CD4-positive, alpha-beta T cell (primary cell): ENCODE results near the gene GRIN2B. TPM values are rescaled to one million over a fixed set of nuclear protein-coding genes. Genes with fewer than 3 reads are reported as not detected.

Source experiments
- ATAC-seq: fragments of 200-7000 bp; cut with Tn5 transposase; one replicate; pipeline ENCODE4 v1.10.0; 2022; ENCODE audit warnings: mild to moderate bottlenecking; ENCODE audit not compliant: poor library complexity
- CTCF ChIA-PET: fragments of 350-600 bp; sonication (Branson Sonifier 250); formaldehyde crosslinking; loops from one replicate; lab custom pipeline; 2021; ENCODE audit warnings: antibody characterized with exemption, inconsistent platforms; lab: Charles Lee
- POLR2A ChIA-PET: fragments of 350-600 bp; sonication (Branson Sonifier 250); formaldehyde crosslinking; loops from one replicate; lab custom pipeline; 2021; ENCODE audit warnings: antibody characterized with exemption, inconsistent platforms; lab: Charles Lee
- DNase-seq, 14 experiments: peaks; one replicate each; pipeline ENCODE4 v3.0.0-alpha.2; 2013 to 2020; ENCODE audit warnings: mixed read lengths in 2 of 14
- H3K27ac ChIP-seq, 2 donors: one replicate each; pipeline versions ENCODE4 v1.5.1 to v1.7.0; 2013; ENCODE audit warnings: low read length in 2 of 2, low read depth in 1 of 2, mild to moderate bottlenecking in 1 of 2
- H3K27me3 ChIP-seq, 2 experiments: 1 replicate in 1 of 2; 2 replicates in 1 of 2; pipeline versions ENCODE4 v1.6.1 to v1.7.0; 2013; ENCODE audit warnings: low read length in 2 of 2, control low read depth in 1 of 2, mild to moderate bottlenecking in 1 of 2, moderate library complexity in 1 of 2; ENCODE audit not compliant: insufficient read depth in 2 of 2, control insufficient read depth in 1 of 2
- H3K36me3 ChIP-seq: one replicate; pipeline ENCODE4 v1.6.1; 2013; ENCODE audit warnings: low read length, control low read depth; ENCODE audit not compliant: insufficient read depth
- H3K4me1 ChIP-seq: one replicate; pipeline ENCODE4 v1.6.1; 2013; ENCODE audit warnings: low read length, control low read depth; ENCODE audit not compliant: insufficient read depth
- H3K4me3 ChIP-seq: one replicate; pipeline ENCODE4 v1.5.1; 2013; ENCODE audit warnings: mild to moderate bottlenecking, low read length, moderate library complexity
- H3K9me3 ChIP-seq, 2 experiments: 1 replicate in 1 of 2; 2 replicates in 1 of 2; pipeline versions ENCODE4 v1.6.1 to v1.7.0; 2013; ENCODE audit warnings: low read length in 2 of 2, mild to moderate bottlenecking in 2 of 2, control low read depth in 1 of 2, moderate library complexity in 1 of 2; ENCODE audit not compliant: control insufficient read depth in 1 of 2, insufficient read depth in 1 of 2
- H3K27ac Mint-ChIP-seq: one replicate; pipeline ENCODE4 v1.8.0; 2020; ENCODE audit warnings: mixed read lengths
- H3K27me3 Mint-ChIP-seq: one replicate; pipeline ENCODE4 v1.8.0; 2021; ENCODE audit warnings: mixed read lengths
- H3K36me3 Mint-ChIP-seq: one replicate; pipeline ENCODE4 v1.8.0; 2021; ENCODE audit warnings: low read depth, mixed read lengths
- H3K4me1 Mint-ChIP-seq: one replicate; pipeline ENCODE4 v1.8.0; 2021; ENCODE audit warnings: low read depth, mixed read lengths
- H3K4me3 Mint-ChIP-seq: one replicate; pipeline ENCODE4 v1.8.0; 2020; ENCODE audit warnings: mild to moderate bottlenecking, mixed read lengths
- H3K9me3 Mint-ChIP-seq: one replicate; pipeline ENCODE4 v1.8.0; 2020; ENCODE audit warnings: mixed read lengths
- CTCF ChIP-seq: fragments of 200-600 bp; IDR thresholded peaks from one replicate; pipeline ENCODE4 v1.8.0; 2022; ENCODE audit warnings: antibody characterized with exemption, mild to moderate bottlenecking
- intact Hi-C, 2 experiments: fragments of 100-400 bp; cut with DNase I in 1 of 2; cut with micrococcal nuclease in 1 of 2; formaldehyde crosslinking; loops; one replicate each; pipeline versions ENCODE4 v1.15.1 to v1.9.0; 2023 to 2025; cut with DNase I, micrococcal nuclease
- total RNA-seq, 174 experiments: library from RNA in 2 of 174; stranded (reverse) in 2 of 174; gene quantifications; one replicate each; pipeline ENCODE4 v1.2.3 and lab custom pipeline; 2021 to 2026

The GRIN2B gene
- total RNA-seq, 2 experiments from 2014 or later: not detected

DNA sequence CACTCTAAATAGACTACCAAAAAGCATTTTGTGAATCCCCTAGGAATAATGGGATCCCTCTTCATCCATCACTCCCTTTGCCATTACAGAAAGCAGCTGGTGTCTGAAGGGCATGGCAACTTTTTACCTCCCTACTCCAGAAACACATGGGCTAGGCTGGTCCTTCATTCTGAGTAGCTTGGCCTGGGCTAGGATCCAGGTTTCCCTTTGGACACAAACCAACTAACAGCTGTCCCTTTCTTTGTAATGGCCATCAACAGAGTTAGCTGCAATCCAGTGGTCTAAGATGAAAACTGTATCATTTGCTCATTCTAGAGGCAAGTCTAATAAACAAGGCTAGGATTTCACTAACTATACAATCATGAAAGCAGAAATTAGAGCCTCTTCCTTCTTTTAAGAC lies 7.4 kb downstream of the GRIN2B start:
- no peak for TF ChIP-seq CTCF
- Mint-ChIP-seq H3K27me3 (peaks cover 35% of the 10 kb centered on the region), H3K4me3 (no peak overlapping the region), H3K9me3 (no peaks in the 10 kb centered on the region), H3K27ac (no peak overlapping the region), H3K4me1 (no peaks in the 10 kb centered on the region), H3K36me3 (no peaks in the 10 kb centered on the region)
- no peak overlapping the region for H3K4me3 ChIP-seq
- ChIA-PET POLR2A (no interaction called here), CTCF (no interaction called here)
- intact Hi-C loops: no loop called here
- no peaks in the 10 kb centered on the region for H3K4me1 ChIP-seq
- H3K9me3 ChIP-seq: no peaks in the 10 kb centered on the region
- H3K27ac ChIP-seq: no peak overlapping the region
- ATAC-seq (no peak), DNase-seq (no peak)
- no peaks in the 10 kb centered on the region for H3K36me3 ChIP-seq
- H3K27me3 ChIP-seq: peaks cover 13 to 16% of the 10 kb centered on the region in 2 experiments

- intact Hi-C loops: no loop called here
- H3K27ac Mint-ChIP-seq: no peak overlapping the region
- H3K27me3 ChIP-seq: no peaks in the 10 kb centered on the region
- DNase-seq (no peak), ATAC-seq (no peak)
- no peaks in the 10 kb centered on the region for H3K4me1 Mint-ChIP-seq
- CTCF ChIA-PET: no interaction called here
- POLR2A ChIA-PET: no interaction called here
- no peak overlapping the region for H3K4me3 ChIP-seq
- H3K27ac ChIP-seq: no peak overlapping the region
- TF ChIP-seq CTCF: no peak
- no peaks in the 10 kb centered on the region for H3K9me3 ChIP-seq
- no peaks in the 10 kb centered on the region for H3K4me1 ChIP-seq
- H3K36me3 ChIP-seq: no peaks in the 10 kb centered on the region
- no peak overlapping the region for H3K4me3 Mint-ChIP-seq
- no peaks in the 10 kb centered on the region for H3K36me3 Mint-ChIP-seq
- H3K27me3 Mint-ChIP-seq: peaks cover 10% of the 10 kb centered on the region
- H3K9me3 Mint-ChIP-seq: no peaks in the 10 kb centered on the region
Observed at GRCh38 chr12:13970803-13971202, 10.6 kb downstream of the GRIN2B start.

DNA sequence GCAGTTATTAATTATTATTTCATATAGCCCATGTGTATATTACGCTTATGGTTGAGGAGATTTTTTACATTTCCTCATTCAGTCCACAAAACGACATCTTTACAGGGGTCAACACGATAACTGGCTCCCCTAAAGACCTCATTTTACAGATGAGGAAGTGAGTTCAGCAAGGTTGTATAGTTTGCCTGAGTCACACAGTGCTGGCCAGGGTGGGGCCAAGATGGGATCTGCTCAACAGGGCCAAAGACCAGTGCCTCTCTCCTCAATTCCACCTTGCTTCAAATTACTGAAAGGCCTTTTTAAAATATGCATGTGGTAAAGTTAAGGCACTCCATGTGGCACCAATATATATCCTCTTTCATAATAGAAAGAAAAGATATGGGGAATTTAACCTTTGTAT lies 13.1 kb downstream of the GRIN2B start:
- ChIA-PET POLR2A (no interaction called here), CTCF (no interaction called here)
- H3K36me3 ChIP-seq: no peaks in the 10 kb centered on the region
- H3K4me1 ChIP-seq: no peaks in the 10 kb centered on the region
- intact Hi-C loops: no loop called here
- no peaks in the 10 kb centered on the region for H3K9me3 Mint-ChIP-seq
- no peak overlapping the region for H3K27ac Mint-ChIP-seq
- no peaks in the 10 kb centered on the region for H3K27me3 ChIP-seq
- H3K27me3 Mint-ChIP-seq: peaks cover 10% of the 10 kb centered on the region
- no peak overlapping the region for H3K4me3 Mint-ChIP-seq
- H3K9me3 ChIP-seq: no peaks in the 10 kb centered on the region
- no peak for DNase-seq
- ATAC-seq: no peak
- no peaks in the 10 kb centered on the region for H3K4me1 Mint-ChIP-seq
- H3K36me3 Mint-ChIP-seq: no peaks in the 10 kb centered on the region
- no peak overlapping the region for H3K27ac ChIP-seq
- TF ChIP-seq CTCF: no peak
- H3K4me3 ChIP-seq: no peak overlapping the region
